Activated T-cell treated with anti-CD3 and anti-CD28 coated beads for 48 hours (primary cell): Measurements from ENCODE around the gene HDAC4.
"Not testable (repeated sequence)": the region's sequence is repeated elsewhere in the genome, so short reads cannot be mapped to it uniquely, and the experiment has no call there.

Experiments
- DNase-seq: peaks from one replicate; pipeline ENCODE4 v3.0.0-alpha.2; 2020; ENCODE audit warnings: low read depth

The HDAC4 gene

DNA sequence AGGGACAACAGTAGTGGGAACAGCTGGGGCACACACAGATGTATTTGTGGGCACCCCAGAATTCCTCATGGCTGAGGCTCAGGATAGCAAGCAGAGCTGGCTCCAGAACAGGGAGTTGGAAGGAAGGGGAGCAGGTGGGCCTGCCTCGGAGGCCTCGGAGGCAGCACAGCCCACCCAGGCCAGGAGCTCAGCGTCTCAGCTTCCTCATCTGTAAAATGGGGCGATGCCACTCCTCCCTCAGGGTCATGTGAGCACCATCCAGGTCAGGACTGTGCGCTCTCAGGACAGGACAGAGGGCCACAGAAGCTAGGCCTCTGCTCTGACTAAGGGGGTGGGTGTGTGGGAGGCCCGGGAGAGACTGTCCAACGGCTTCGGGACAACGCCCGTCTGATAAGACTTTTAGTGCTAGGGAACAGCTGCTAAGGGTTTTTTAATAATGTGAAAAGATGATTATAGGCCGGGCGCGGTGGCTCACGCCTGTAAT, 106.2 kb downstream of the HDAC4 start:
- DNase-seq: no peak

DNA sequence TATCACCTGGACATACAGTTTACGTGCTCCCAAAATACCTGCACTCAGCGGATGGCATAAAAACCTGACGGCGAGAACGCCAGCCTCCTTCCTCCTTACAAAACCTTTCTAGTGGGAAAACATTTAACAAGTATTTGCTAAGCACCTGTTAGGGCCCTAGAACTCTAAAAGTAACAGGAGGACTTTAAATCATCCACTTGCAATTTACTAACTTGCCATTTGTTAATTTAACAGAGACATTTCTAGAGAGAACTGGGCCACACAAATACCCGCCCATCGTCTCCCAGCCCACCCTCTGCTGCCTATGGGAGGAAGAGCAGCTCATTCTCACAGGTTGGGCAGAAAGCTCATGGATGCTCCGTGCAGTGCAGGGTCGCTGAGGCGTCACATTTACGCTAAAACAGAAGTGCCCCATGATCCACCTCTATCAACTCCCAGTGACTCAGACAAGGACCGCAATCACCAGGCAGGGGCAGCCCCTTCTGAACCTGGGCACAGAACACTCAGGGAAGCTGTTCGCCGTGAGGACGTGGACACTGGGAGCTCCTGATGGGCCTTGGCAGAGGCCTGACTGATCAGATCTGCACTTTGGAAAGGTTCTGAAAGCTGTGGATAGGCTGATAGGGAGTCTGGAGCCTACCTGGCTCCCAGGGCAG, 106.9 kb downstream of the HDAC4 start:
- peak; percentile 54 for DNase-seq

DNA sequence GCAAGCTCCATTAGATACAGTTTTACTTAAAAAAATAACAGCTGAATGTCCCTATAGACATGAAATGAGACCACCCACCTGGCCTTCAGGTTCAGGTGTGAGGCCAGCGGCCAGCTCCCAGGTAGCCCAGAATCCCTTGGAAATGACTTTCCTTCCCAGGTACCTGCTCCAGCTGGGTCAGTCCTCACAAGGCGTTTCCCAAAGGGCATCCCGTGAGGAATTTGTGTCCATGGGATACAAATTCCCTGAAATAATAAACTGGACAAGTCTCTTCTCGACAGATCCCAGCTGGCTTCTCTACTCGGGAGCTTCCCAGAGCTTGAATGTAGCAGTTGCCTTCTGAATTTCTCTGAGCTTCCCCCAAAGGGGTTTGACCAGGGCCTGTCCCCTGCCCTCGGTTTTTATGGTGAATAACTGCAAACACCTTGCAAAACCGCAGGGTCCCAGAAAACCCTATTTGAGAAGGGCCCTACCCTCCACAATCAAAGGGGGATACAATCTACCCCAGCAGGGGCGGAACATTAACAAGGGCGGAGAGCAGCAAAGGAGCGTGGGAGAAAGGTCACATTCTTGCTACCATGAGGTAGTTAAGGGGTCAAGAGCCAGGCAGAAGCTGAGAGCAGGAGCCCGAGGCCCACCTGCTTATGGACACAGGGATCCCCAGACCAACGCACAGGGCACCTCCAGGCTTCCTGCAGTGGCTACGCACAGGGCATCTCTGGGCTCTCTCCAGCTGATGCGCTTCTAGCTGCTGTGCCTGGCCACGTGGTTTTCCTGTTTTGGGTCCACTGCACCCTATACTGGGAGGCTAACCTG, 107.7 kb downstream of the HDAC4 start:
- DNase-seq: no peak

DNA sequence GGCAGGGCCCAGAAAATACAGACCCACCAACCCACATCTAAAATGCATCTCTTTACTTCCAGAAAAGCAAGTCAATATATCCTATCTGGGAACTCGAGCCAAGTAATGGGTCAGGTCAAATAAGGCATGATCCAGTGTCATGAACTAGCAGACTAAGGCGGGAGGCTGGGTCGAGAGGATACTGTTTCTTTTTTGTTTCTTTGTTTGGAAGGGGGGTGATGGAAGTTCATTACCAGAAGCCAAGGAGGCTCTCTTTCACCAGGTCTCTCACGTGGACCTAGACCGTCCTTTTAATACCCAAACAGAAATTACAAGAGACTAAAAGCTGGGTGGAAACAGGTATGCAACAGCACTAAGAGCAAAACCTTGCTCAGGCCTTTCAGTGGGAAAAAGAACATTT, 108.3 kb downstream of the HDAC4 start:
- no peak for DNase-seq

DNA sequence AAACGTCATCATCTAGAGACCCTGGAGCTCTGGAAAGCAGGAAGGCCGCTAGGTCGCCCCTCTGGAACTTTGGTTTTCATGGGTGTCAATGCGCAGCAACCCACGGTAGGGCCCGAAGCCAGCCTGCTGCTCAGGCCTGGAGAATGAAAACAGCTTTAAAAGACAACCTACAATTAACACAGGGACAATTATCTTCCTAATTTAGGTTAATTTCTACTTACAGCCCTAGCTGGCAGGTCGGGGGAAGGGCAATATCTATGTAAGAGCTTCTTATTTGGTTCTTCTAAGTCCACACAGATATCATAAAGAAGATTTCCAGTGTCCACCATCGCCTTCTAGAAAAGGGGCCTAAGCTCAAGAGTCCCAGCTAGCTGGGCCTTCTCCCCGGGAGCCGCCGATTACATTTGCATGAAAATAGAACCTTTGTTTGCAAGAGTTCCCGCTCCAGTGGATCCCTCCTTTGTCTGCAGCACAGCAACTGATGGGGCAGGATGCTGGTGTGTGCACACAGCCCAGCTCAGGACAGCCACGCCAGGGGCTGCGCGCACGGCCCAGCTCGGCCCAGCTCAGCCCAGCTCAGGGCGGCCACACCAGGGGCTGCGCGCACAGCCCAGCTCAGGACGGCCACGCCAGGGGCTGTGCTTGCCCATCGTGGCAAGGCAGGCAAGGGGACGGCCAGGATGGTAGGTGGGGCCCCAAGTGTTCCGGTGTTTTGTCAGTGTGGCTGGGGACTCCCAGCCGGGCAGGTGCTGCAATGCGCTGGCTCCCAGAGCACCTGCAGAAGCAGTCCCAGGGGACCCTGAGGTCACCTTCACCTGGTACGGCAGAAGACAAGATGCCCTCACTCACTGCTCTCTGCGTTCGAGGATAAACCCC, 109.1 kb downstream of the HDAC4 start:
- no peak for DNase-seq

DNA sequence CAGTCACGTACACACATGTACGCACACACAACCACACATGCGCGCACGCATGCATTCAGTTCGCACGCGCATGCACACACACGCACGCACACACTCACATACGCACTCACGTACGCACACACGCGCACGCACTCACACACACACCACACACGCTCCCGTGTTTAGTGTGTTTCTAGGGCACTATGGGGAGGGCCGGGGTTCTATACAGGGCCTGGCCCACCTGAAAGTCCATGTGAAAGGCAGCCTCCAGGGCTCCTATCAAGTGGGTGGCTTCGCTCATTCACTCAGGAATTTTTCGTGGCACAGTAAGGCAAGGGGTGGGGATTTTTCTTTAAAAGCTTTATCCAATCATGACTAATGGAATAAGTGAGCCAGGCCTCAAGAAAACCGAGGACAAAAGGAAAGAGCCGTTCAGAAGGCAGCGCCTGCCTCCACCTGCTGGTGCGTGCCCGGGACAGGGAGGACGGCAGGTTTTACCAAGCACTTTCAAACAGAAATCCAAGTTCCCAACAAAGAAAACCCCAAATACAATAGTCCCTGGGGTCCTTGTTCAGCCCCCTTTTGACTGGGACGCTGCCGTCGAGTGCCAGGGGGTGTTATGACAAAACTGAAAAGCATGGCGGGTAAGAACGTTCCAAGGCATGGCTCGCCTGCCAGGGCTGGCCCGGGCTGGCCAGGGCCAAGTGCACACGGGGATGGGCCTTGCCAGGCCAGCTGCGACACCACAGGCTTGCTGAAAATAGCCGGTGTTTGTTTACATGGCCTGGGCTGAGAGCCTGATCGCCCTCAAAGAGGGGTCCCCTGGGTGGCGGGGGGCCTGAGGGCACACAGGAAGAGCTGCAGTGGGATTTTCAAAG, 110.0 kb downstream of the HDAC4 start:
- DNase-seq: no peak

DNA sequence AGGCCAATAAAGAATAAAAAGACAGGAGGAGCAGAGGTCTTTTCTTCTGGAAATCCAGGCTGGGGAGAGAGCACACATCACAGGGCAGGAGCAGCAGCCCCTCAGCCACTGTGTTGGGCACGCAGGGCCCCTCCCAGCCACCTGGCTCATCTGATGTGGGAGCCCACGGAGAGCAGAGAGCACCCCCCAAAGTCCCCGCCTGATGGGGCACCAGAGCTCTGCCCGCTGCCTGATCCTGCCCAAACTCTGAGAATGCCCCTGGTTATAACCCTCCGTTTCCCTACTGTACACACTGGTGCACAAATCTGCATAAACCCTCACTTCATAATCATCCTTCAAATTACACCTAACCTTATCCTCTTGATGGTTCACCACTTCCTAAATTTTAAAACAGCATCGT, 111.3 kb downstream of the HDAC4 start:
- no peak for DNase-seq

DNA sequence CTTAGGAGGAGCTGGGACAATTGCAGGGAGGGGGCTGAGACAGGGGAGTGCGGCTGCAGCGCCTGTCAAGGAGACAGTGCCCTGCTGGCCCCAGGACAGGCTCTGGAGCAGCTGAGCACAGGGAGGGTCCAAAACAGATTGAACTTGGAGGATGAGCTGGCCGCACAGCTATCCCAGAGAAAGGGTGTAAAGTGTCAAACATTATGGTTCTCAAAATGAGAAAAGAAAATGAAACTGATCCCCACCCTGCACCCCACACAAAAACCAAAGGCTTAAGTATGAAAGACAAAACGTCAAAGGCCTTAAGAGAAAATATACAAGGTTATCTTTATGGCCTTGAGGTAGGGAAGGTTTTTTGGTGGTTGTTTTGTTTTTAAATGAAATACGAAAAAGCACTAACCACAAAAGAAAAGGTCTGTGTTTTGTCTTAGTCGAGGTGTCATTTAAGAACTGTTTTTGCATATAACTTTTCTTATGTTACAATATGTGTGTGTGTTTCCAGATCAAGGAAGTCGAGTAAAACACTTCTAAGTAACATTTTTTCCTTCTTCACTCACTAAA, 111.8 kb downstream of the HDAC4 start:
- DNase-seq: no peak

DNA sequence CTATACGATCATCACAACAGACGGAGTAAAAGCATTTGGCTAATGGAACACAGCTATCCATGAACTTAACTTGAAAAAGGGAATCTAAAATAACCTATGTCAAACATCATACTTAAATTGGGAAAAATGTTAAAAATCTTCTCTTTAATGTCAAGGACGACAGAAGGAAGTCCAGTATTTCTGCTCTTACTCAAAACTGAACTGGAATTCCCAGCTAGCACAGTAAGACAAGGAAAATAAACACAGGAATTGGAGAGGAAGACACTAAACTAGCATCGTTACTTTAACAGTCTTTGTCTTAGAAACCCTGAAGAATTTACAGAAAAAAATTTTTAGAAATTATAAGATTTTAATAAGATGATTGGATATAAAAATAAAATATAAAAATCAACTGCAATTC, 112.6 kb downstream of the HDAC4 start:
- no peak for DNase-seq

DNA sequence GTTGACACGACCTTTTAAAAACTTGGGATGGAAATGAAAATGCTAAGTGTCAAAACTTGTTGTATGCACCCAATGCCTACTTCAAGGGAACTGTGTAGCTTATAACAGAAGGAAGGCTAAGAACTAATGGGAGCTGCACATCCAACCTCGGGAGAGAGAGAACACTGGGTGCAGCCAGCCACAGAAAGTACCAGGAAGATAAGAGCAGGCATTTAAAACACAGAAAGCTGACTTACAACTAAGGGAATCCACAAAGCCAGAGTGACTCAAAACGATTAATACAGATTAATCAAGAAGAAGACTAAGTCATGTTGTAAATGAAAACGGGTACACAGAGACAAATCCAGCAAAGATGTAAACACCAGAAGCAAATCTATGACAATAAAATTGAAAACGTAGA, 113.4 kb downstream of the HDAC4 start:
- DNase-seq: no peak

DNA sequence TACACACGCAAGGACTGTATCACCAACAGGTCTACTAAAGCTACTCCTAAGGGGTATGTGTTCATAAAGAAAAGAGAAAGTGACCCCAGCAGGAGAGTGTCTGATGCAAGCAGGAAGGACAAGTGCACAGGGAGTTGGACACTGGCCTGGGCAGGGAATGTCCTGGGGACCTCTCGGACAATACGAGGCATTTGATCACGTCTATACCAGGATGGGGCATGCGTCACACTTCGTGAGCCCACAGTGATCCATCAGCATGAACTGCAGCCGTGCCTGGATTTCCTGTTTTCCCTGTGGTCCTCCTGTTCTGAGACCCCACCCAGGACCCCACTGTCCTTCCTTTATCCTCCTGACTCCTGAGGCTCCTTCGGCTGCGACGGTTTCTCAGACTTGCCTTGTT, 113.9 kb downstream of the HDAC4 start:
- no peak for DNase-seq

DNA sequence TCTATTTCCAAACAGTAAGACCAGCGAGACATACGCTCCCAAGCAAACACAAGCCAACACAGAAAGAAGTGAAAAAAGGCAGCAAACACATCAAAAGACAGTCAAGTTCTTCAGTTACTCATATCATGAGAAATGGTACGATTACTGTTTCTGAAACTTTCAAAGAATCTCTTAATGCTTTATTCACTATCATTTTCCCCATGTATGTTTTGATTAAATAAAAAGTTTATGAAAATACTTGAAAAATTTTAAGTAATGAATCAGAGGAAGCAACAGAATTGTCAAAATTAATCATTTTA, 114.9 kb downstream of the HDAC4 start:
- no peak for DNase-seq

DNA sequence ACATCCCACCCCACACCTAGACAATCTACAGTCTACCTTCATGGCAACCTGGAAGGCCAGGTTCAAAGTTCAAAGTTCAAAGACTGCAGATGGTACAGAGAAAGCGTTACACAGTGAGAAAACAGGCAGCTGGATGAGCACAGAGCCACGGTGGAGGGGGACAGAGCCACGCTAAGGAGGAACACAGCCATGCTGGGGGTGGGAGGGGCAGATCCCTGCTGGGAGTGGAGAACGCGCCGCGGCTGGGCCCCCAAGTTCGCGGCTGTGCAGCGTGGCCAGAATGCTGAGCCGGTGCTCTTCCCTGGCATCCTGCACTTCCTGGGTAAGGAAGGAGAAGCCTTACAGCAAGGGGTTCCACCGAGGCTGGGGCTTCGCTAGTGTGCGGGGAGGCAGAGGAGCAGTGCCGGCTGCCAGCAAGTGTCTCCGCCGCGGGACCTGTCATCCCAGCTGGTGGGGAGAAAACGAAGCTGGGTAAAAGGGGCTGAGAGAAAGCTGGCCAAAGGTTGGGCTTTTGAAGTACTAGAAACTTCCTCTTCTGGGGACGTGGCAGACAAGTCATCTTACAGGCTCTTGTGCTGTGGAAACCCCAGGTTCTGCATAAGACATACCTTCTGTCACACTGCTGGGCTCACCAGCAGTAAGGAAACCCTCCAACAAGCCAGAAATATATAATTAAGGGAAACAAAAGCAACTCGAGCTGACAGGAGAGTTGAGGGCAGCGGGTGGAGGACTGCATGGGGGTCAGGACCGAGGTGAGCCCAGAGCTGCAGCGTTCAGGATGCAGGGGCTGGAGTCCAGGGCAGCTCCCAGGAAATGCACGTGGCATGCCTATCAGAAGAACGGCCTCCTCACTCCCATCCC, 115.5 kb downstream of the HDAC4 start:
- DNase-seq: no peak

DNA sequence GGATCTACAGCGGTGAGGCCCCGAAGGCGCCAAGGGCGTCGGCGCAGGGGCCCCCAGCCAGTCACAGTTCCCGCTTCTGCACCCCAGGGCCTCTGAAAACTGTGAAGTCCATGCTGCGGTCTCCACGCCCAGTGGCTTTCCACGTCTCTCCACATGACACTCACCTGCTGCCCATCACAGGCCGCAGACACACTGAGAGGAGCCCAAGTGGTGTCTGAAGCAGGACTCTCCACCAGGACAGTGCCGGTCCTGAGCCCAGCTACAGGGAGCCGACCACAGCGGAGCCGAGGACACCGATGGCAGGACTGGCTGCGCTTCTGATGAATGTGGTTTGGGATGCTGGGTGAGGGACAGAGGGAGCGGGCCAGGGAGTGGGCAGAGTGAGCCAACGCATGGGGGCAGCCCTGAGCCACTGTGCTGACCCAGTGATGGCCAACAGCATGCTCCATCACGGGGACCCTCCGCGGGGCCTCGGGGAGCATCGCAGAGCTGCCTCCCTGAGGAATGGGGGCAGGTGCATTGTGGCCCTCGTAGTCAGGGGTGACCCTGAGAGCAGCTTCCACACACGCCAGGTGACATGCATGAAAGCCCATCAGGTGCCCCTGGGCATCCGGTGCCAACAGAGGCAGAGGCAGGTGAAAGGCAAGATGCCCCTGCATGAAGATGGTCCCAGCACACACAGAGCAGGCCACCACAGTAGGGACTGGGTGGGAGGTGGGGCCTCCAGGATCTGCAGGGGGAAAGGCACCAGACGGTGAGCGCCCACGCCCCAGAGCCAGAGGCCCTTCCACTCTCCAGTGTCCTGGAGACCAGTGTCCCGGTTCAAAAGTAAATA, 116.6 kb downstream of the HDAC4 start:
- no peak for DNase-seq

DNA sequence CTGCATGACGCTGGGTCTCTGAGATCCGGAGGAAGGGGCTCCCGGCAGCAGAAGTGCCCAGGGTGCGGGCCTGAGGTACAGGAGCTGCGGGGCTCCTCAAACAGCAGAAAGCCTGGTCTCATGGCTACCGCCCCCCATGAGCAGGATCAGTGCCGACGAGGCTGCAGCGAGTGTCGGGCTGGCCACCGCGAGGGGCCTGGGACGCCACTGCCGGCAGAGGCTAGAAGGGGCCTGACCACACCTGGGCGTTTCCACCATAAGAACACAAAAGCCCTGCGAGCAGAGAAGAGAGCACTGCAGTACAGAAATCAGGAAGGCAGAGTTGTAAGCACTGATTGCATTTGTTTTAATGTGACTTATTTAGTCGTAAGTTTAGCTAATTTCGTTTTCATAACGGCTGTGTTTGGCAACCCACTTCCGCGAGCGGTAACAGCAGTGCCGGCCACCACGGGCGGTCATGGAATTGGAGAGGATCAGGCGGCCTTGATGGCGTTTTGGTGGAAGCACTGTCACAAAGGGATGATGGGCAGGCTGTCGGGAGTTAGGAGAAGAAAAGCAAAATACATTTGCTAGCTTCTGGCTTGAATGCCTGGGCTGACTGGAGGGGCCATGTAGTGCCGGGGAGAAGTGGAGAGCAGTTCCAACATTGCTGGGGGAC, 117.4 kb downstream of the HDAC4 start:
- no peak for DNase-seq

DNA sequence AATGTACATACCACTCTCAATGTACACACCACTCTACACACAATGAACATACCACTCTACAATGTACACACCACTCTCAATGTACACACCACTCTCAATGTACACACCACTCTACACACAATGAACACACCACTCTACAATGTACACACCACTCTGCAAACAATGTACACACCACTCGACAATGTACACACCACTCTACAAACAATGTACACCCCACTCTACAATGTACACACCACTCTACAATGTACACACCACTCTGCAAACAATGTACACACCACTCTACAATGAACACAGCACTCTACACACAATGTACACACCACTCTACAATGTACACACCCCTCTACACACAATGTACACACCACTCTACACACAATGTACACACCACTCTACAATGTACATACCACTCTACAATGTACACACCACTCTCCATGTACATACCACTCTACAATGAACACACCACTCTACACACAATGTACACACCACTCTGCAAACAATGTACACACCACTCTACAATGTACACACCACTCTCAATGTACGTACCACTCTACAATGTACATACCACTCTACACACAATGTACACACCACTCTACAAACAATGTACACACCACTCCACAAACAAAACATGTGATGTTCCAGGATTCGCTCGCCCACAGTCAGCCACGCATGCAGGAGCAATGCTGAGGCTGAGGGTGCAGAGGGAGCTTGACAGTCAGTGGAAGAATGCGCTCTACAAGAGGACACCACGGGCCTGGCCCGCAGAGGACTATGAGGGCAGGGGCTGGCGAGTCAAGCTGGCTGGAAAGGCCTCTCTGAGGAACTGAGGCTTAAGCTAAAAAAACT, 118.2 kb downstream of the HDAC4 start:
- no peak for DNase-seq

DNA sequence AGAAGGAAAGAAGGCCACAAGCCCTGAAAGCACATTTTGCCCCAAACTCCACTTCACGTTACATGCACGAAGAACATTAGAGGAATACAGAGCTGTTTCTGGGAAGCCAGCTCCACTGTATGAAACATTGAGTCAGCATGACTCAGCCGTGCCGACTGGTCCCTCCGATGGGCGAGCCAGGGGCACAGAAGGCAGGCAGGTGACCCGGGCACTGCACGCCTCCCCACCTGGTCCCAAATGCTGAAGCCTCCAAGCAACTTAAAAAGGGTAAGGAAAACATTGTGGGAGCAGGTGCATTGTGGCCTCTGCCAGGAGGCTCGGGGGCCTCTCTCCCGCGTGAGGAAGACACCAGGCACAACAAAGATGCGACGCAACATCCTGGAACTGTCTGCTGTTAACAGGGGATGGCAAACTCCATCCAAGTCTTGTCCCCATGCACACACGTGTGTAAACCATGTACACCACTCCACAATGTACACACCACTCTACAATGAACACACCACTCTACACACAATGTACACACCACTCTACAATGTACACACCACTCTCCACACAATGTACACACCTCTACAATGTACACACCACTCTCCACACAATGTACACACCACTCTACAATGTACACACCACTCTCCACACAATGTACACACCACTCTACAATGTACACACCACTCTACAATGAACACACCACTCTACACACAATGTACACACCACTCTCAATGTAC, 120.4 kb downstream of the HDAC4 start:
- not testable (repeated sequence) for DNase-seq
